Stimulated activated memory B cell treated with anti-CD40 and anti-IgM and Interleukin-4, amounts not matched to agents 10 μg/mL and 1 μg/mL and 100 μg/mL, for 72 hours (primary cell): ENCODE results near the gene C4BPB.
"Not testable (repeated sequence)": the region's sequence is repeated elsewhere in the genome, so short reads cannot be mapped to it uniquely, and the experiment has no call there.

Experiments
- ATAC-seq: fragments of 150-1000 bp; cut with Tn5 transposase; 2 replicates; pipeline ENCODE4 v1.10.0; 2021
- H3K27ac Mint-ChIP-seq: one replicate; pipeline ENCODE4 v1.8.0; 2022; ENCODE audit warnings: mild to moderate bottlenecking, mixed read lengths
- H3K27me3 Mint-ChIP-seq: one replicate; pipeline ENCODE4 v1.8.0; 2022; ENCODE audit warnings: mixed read lengths
- H3K36me3 Mint-ChIP-seq: one replicate; pipeline ENCODE4 v1.8.0; 2022; ENCODE audit warnings: mixed read lengths
- H3K4me1 Mint-ChIP-seq: one replicate; pipeline ENCODE4 v1.8.0; 2022; ENCODE audit warnings: mixed read lengths
- H3K4me3 Mint-ChIP-seq: one replicate; pipeline ENCODE4 v1.8.0; 2022; ENCODE audit warnings: mild to moderate bottlenecking, moderate library complexity, mixed read lengths
- H3K9me3 Mint-ChIP-seq: one replicate; pipeline ENCODE4 v1.8.0; 2022; ENCODE audit warnings: mixed read lengths

The C4BPB gene

GRCh38 chr1:207088701-207089626 lies at the start of gene C4BPB:
TSS of gene C4BPB (plus strand) at chr1:207088860. CDS start at chr1:207089532, 672 bp downstream.
- Mint-ChIP-seq H3K36me3 (no peaks in the 10 kb centered on the region), H3K4me1 (peaks cover 20% of the 10 kb centered on the region), H3K9me3 (no peaks in the 10 kb centered on the region), H3K27ac (peak within 1 kb of the TSS; percentile 44), H3K27me3 (no peaks in the 10 kb centered on the region), H3K4me3 (peak within 1 kb of the TSS; percentile 68)
- no peak for ATAC-seq

GRCh38 chr1:207039380-207040180 lies 49.1 kb upstream of the C4BPB start:
- no peaks in the 10 kb centered on the region for H3K9me3 Mint-ChIP-seq
- H3K4me1 Mint-ChIP-seq, result peaks cover 8% of the 10 kb centered on the region
- peaks cover 12% of the 10 kb centered on the region for H3K27me3 Mint-ChIP-seq
- peaks cover 18% of the 10 kb centered on the region for H3K36me3 Mint-ChIP-seq
- no peak for ATAC-seq
- H3K27ac Mint-ChIP-seq, result no peak overlapping the region
- H3K4me3 Mint-ChIP-seq, result no peak overlapping the region

GRCh38 chr1:207040181-207040533 lies 48.5 kb upstream of the C4BPB start:
- Mint-ChIP-seq H3K27me3 (peaks cover 6% of the 10 kb centered on the region), H3K27ac (no peak overlapping the region), H3K36me3 (peaks cover 18% of the 10 kb centered on the region), H3K4me3 (no peak overlapping the region), H3K4me1 (peaks cover 11% of the 10 kb centered on the region), H3K9me3 (no peaks in the 10 kb centered on the region)
- ATAC-seq, result no peak

- H3K4me3 Mint-ChIP-seq, H3K27ac Mint-ChIP-seq, ATAC-seq, H3K9me3 Mint-ChIP-seq, H3K27me3 Mint-ChIP-seq: not testable (repeated sequence)
- Mint-ChIP-seq H3K36me3 (peaks cover 18% of the 10 kb centered on the region), H3K4me1 (peaks cover 20% of the 10 kb centered on the region)
Measured at GRCh38 chr1:207041397-207041796, 47.3 kb upstream of the C4BPB start.

GRCh38 chr1:207045453-207045852 lies 43.2 kb upstream of the C4BPB start:
- H3K4me3 Mint-ChIP-seq, result no peak overlapping the region
- peaks cover 35% of the 10 kb centered on the region for H3K4me1 Mint-ChIP-seq
- ATAC-seq, result no peak
- no peaks in the 10 kb centered on the region for H3K27me3 Mint-ChIP-seq
- H3K36me3 Mint-ChIP-seq, result peaks cover 18% of the 10 kb centered on the region
- no peaks in the 10 kb centered on the region for H3K9me3 Mint-ChIP-seq
- H3K27ac Mint-ChIP-seq, result no peak overlapping the region

- Mint-ChIP-seq H3K4me1 (peaks cover 53% of the 10 kb centered on the region), H3K27ac (no peak overlapping the region), H3K4me3 (no peak overlapping the region), H3K9me3 (no peaks in the 10 kb centered on the region), H3K27me3 (no peaks in the 10 kb centered on the region), H3K36me3 (peaks cover 10% of the 10 kb centered on the region)
- ATAC-seq, result no peak
Measured at GRCh38 chr1:207047505-207047904, 41.2 kb upstream of the C4BPB start.

- H3K27ac Mint-ChIP-seq, result no peak overlapping the region
- H3K4me3 Mint-ChIP-seq, result no peak overlapping the region
- H3K4me1 Mint-ChIP-seq, result peaks cover 56% of the 10 kb centered on the region
- no peak for ATAC-seq
- no peaks in the 10 kb centered on the region for H3K9me3 Mint-ChIP-seq
- peaks cover 5% of the 10 kb centered on the region for H3K36me3 Mint-ChIP-seq
- no peaks in the 10 kb centered on the region for H3K27me3 Mint-ChIP-seq
Measured at GRCh38 chr1:207048041-207048440, 40.6 kb upstream of the C4BPB start.

- ATAC-seq, result no peak
- peaks cover 3% of the 10 kb centered on the region for H3K36me3 Mint-ChIP-seq
- no peaks in the 10 kb centered on the region for H3K9me3 Mint-ChIP-seq
- H3K4me1 Mint-ChIP-seq, result peaks cover 60% of the 10 kb centered on the region
- no peak overlapping the region for H3K4me3 Mint-ChIP-seq
- no peak overlapping the region for H3K27ac Mint-ChIP-seq
- no peaks in the 10 kb centered on the region for H3K27me3 Mint-ChIP-seq
Measured at GRCh38 chr1:207049054-207049453, 39.6 kb upstream of the C4BPB start.

- peaks cover 60% of the 10 kb centered on the region for H3K4me1 Mint-ChIP-seq
- no peak for ATAC-seq
- peak overlapping the region; percentile 21 for H3K4me3 Mint-ChIP-seq
- no peaks in the 10 kb centered on the region for H3K27me3 Mint-ChIP-seq
- H3K27ac Mint-ChIP-seq, result peak overlapping the region; percentile 91
- no peaks in the 10 kb centered on the region for H3K36me3 Mint-ChIP-seq
- H3K9me3 Mint-ChIP-seq, result no peaks in the 10 kb centered on the region
Measured at GRCh38 chr1:207049514-207049913, 39.1 kb upstream of the C4BPB start.

- Mint-ChIP-seq H3K4me3 (peak overlapping the region; percentile 91), H3K36me3 (no peaks in the 10 kb centered on the region), H3K27me3 (no peaks in the 10 kb centered on the region), H3K4me1 (peaks cover 61% of the 10 kb centered on the region), H3K9me3 (no peaks in the 10 kb centered on the region), H3K27ac (peak overlapping the region; percentile 91)
- ATAC-seq, result no peak
Measured at GRCh38 chr1:207049974-207050391, 38.7 kb upstream of the C4BPB start.

- H3K9me3 Mint-ChIP-seq, result no peaks in the 10 kb centered on the region
- H3K4me1 Mint-ChIP-seq, result peaks cover 61% of the 10 kb centered on the region
- H3K36me3 Mint-ChIP-seq, result no peaks in the 10 kb centered on the region
Measured at GRCh38 chr1:207050480-207051190, 38.0 kb upstream of the C4BPB start.

GRCh38 chr1:207051191-207051943 lies 37.3 kb upstream of the C4BPB start, which contains the start of gene YOD1:
TSS of gene YOD1 (minus strand) at chr1:207051208. CDS start at chr1:207051030, 178 bp downstream.
- Mint-ChIP-seq H3K9me3 (no peaks in the 10 kb centered on the region), H3K4me1 (peaks cover 56% of the 10 kb centered on the region), H3K36me3 (peaks cover 2% of the 10 kb centered on the region), H3K27ac (peak within 1 kb of the TSS; percentile 91), H3K4me3 (peak within 1 kb of the TSS; percentile 91), H3K27me3 (no peaks in the 10 kb centered on the region)
- no peak for ATAC-seq

More at GRCh38 chr1:207050480-207051190, 38.0 kb upstream of the C4BPB start:
- no peaks in the 10 kb centered on the region for H3K27me3 Mint-ChIP-seq
- H3K27ac Mint-ChIP-seq, result peak overlapping the region; percentile 91
- peak; percentile 59 for ATAC-seq
- peak overlapping the region; percentile 91 for H3K4me3 Mint-ChIP-seq

- Mint-ChIP-seq H3K27ac (peak within 1 kb of the TSS; percentile 91), H3K36me3 (peaks cover 6% of the 10 kb centered on the region), H3K4me1 (peaks cover 51% of the 10 kb centered on the region), H3K4me3 (peak within 1 kb of the TSS; percentile 87), H3K27me3 (no peaks in the 10 kb centered on the region), H3K9me3 (no peaks in the 10 kb centered on the region)
- peak; percentile 96 for ATAC-seq
Measured at GRCh38 chr1:207052911-207053769, 35.5 kb upstream of the C4BPB start, which contains the start of gene PFKFB2. TSS of gene PFKFB2 (plus strand) at chr1:207053275. CDS start at chr1:207054718, 1,443 bp downstream.
